Ishikawa (cell line): Measurements from ENCODE around the gene AMH.

Source experiments
- CEBPB ChIP-seq: IDR thresholded peaks from 2 replicates; pipeline ENCODE4 v1.6.1; 2012
- EP300 ChIP-seq: IDR thresholded peaks from 2 replicates; pipeline ENCODE4 v1.6.1; 2012; ENCODE audit warnings: borderline replicate concordance
- FOXM1 ChIP-seq: IDR thresholded peaks from 2 replicates; pipeline ENCODE4 v1.6.1; 2012; ENCODE audit warnings: low read depth, borderline replicate concordance
- MAX ChIP-seq: IDR thresholded peaks from 2 replicates; pipeline ENCODE4 v1.6.1; 2012
- NFIC ChIP-seq: IDR thresholded peaks from 2 replicates; pipeline ENCODE4 v1.6.1; 2012
- RAD21 ChIP-seq: IDR thresholded peaks from 2 replicates; pipeline ENCODE4 v1.6.1; 2012; ENCODE audit warnings: low read depth
- REST ChIP-seq: IDR thresholded peaks from 2 replicates; pipeline ENCODE4 v1.6.1; 2012; ENCODE audit warnings: low read depth, mild to moderate bottlenecking
- TAF1 ChIP-seq: IDR thresholded peaks from 2 replicates; pipeline ENCODE4 v1.6.1; 2012; ENCODE audit warnings: low read depth, mild to moderate bottlenecking
- TCF12 ChIP-seq: IDR thresholded peaks from 2 replicates; pipeline ENCODE4 v1.6.1; 2012; ENCODE audit warnings: low read depth
- TEAD4 ChIP-seq: IDR thresholded peaks from 2 replicates; pipeline ENCODE4 v1.6.1; 2012
- YY1 ChIP-seq: IDR thresholded peaks from 2 replicates; pipeline ENCODE4 v1.6.1; 2012; ENCODE audit warnings: low read depth
- ZBTB7A ChIP-seq: IDR thresholded peaks from 2 replicates; pipeline ENCODE4 v1.6.1; 2012; ENCODE audit warnings: low read depth

DNA sequence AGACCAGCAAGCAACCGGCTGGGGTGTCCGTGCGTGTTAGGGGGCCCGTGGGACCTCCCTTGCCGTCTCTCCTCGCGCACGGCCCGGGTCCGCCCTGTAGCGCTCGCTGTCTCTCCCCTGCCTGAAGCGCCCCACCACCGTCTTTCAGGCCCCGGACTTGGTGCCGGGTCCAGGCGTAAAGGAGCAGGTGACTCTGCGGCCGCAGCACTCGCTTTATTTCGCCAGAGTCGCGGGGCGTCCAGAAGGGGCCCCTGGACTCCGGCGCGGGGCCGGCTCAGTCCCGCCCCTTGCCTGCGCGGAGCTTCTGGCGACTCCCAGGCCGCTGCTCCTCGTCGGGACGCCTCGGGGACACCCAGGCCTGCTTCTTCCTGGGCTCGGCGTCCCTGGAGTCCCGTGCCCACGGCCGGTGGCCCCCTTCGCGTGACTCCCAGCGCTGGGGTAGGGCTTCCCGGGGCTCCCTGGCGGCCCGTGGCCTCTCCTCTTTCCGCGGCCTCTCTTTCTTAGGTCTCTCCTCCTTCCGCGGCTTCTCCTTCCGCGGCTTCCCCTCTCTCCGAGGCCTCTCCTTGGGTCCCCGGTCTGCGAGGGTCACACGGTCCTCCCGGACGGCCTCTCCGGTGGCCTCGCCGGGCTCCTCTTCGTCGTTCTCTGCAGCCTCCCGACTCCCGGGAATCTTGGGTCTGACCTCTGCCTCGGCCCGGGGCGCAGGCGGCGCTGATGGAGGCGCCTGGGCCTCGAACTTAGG, 3.1 kb downstream of the AMH start:
- TF ChIP-seq TEAD4: no peak
- TF ChIP-seq TCF12: no peak
- TF ChIP-seq REST: no peak
- no peak for TF ChIP-seq TAF1
- no peak for TF ChIP-seq YY1
- TF ChIP-seq EP300: no peak
- TF ChIP-seq MAX: no peak
- TF ChIP-seq ZBTB7A: no peak
- TF ChIP-seq CEBPB: no peak
- TF ChIP-seq FOXM1: no peak
- TF ChIP-seq RAD21: no peak
- no peak for TF ChIP-seq NFIC
